ENCODE results near the gene ZNF45.
"Not testable (repeated sequence)": the region's sequence is repeated elsewhere in the genome, so short reads cannot be mapped to it uniquely, and the experiment has no call there.

Gene ZNF45

GRCh38 chr19:43910884-43911283 lies 24.2 kb downstream of the ZNF45 start:
- no peak for DNase-seq

GRCh38 chr19:43908659-43909058 lies 26.4 kb downstream of the ZNF45 start:
- DNase-seq: no peak

GRCh38 chr19:43906774-43907173 lies 28.3 kb downstream of the ZNF45 start:
- no peak for DNase-seq

GRCh38 chr19:43905897-43906296 lies 29.2 kb downstream of the ZNF45 start:
- no peak for DNase-seq

GRCh38 chr19:43902399-43902798 lies 32.7 kb downstream of the ZNF45 start:
- DNase-seq: no peak

- DNase-seq: no peak
These were observed 33.4 kb downstream of the ZNF45 start for GRCh38 chr19:43901395-43902390.

- no peak for DNase-seq
These were observed 39.3 kb downstream of the ZNF45 start for GRCh38 chr19:43895727-43896308.

- DNase-seq: no peak
These were observed 51.2 kb downstream of the ZNF45 start, which contains the start of gene ZNF404 for GRCh38 chr19:43883864-43884263. Gene ZNF404, minus strand, starts transcription at chr19:43883964.

- no peak for DNase-seq
These were observed 54.6 kb downstream of the ZNF45 start for GRCh38 chr19:43880483-43880882.

GRCh38 chr19:43872547-43873336 lies 62.3 kb downstream of the ZNF45 start:
- no peak for DNase-seq

GRCh38 chr19:43866923-43867322 lies 68.2 kb downstream of the ZNF45 start:
- not testable (repeated sequence) for DNase-seq

Measured in NCI-H524 treated with DMSO at 0.1 percent for 48 hours (cell line).